Naive thymus-derived CD8-positive, alpha-beta T cell (primary cell): ENCODE measurements around the gene CDC42EP3. TPM values are rescaled to one million over a fixed set of nuclear protein-coding genes. Genes with fewer than 3 reads are reported as not detected.
A peak's percentile ranks its signal among the peaks of the same experiment; 100 is the strongest.

Source experiments
- ATAC-seq, 2 donors: fragments of 150-1000 bp; cut with Tn5 transposase in 1 of 2; sonication (Bioruptor Pico), chemical (Tn5 transposase) in 1 of 2; 1 replicate in 1 of 2; 2 replicates in 1 of 2; pipeline ENCODE4 v1.10.0; 2021; ENCODE audit warnings: mild to moderate bottlenecking in 2 of 2, moderate library complexity in 2 of 2
- POLR2A ChIA-PET: fragments of 350-600 bp; sonication (Branson Sonifier 250); formaldehyde crosslinking; loops from one replicate; lab custom pipeline; 2021; ENCODE audit warnings: antibody characterized with exemption; lab: Charles Lee
- DNase-seq, 10 donors: peaks; one replicate each; pipeline versions ENCODE4 v3.0.0 to v3.0.0-alpha.2; 2020 to 2022
- H3K27ac Mint-ChIP-seq, 10 donors: one replicate each; pipeline ENCODE4 v1.8.0; 2020 to 2022; ENCODE audit warnings: mild to moderate bottlenecking in 10 of 10, mixed read lengths in 10 of 10, moderate library complexity in 4 of 10, inconsistent platforms in 1 of 10
- H3K27me3 Mint-ChIP-seq, 5 donors: one replicate each; pipeline ENCODE4 v1.8.0; 2021 to 2022; ENCODE audit warnings: mixed read lengths in 5 of 5
- H3K36me3 Mint-ChIP-seq, 3 donors: one replicate each; pipeline ENCODE4 v1.8.0; 2020 to 2022; ENCODE audit warnings: mixed read lengths in 3 of 3, mild to moderate bottlenecking in 2 of 3, inconsistent platforms in 1 of 3
- H3K4me1 Mint-ChIP-seq, 4 donors: one replicate each; pipeline ENCODE4 v1.8.0; 2021 to 2022; ENCODE audit warnings: mixed read lengths in 4 of 4
- H3K4me3 Mint-ChIP-seq, 10 donors: one replicate each; pipeline ENCODE4 v1.8.0; 2020 to 2022; ENCODE audit warnings: mild to moderate bottlenecking in 10 of 10, mixed read lengths in 10 of 10, moderate library complexity in 6 of 10, inconsistent platforms in 1 of 10
- H3K9me3 Mint-ChIP-seq, 9 donors: one replicate each; pipeline ENCODE4 v1.8.0; 2020 to 2022; ENCODE audit warnings: mixed read lengths in 9 of 9, mild to moderate bottlenecking in 3 of 9, inconsistent platforms in 1 of 9, moderate library complexity in 1 of 9
- polyA plus RNA-seq, 3 donors: library from polyadenylated mRNA; unstranded; fragments of 300-500 nt; fragmentation: Illumina TruSeq; gene quantifications; one replicate each; pipeline ENCODE4 v1.2.3, GENCODE V29; 2021
- total RNA-seq, 8 experiments: library from RNA in 2 of 8; stranded (reverse) in 2 of 8; gene quantifications; one replicate each; pipeline ENCODE4 v1.2.3 and lab custom pipeline; 2021 to 2026

Gene CDC42EP3
- total and polyA plus RNA-seq, 5 experiments from 2014 or later, result 28.4 to 68.5 (median 47.9) TPM

DNA sequence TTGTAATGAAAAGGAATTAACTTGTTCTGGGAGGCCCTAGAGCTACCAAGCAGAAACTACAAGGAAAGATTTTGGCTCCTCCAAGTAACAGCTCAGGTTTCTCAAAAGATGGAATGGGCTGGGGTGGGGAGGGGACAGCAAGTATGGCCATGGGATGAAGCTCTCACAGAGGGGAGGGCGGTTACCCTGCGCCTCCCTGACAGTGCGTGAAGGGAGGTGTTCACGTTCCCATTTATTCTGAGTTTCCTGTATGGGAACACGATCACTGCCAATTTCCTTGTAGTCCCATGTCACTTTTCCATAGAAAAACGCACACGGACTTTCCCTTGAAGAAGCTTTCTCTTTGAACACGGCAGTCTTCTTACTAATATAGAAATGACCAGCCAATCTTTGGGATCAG, 17.0 kb downstream of the CDC42EP3 start:
- peaks cover 0 to 20% (median 0%) of the 10 kb centered on the region in 3 donors for H3K36me3 Mint-ChIP-seq
- peak overlapping the region in 9 of 10 donors; percentile 60 to 86 (median 71) for H3K4me3 Mint-ChIP-seq
- no peak for ATAC-seq
- peak overlapping the region; percentile 83 to 97 (median 92) for H3K27ac Mint-ChIP-seq
- H3K27me3 Mint-ChIP-seq, result no peaks in the 10 kb centered on the region
- DNase-seq, result no peak
- POLR2A ChIA-PET, result interaction anchor here (0.6 to 1.5 kb wide), 4 partner anchors 12 to 200 kb away, joined by 3 to 4 read pairs (median 3); no protein-coding TSS in a partner anchor
- peaks cover 67 to 100% (median 96%) of the 10 kb centered on the region in 4 donors for H3K4me1 Mint-ChIP-seq
- H3K9me3 Mint-ChIP-seq, result no peaks in the 10 kb centered on the region

DNA sequence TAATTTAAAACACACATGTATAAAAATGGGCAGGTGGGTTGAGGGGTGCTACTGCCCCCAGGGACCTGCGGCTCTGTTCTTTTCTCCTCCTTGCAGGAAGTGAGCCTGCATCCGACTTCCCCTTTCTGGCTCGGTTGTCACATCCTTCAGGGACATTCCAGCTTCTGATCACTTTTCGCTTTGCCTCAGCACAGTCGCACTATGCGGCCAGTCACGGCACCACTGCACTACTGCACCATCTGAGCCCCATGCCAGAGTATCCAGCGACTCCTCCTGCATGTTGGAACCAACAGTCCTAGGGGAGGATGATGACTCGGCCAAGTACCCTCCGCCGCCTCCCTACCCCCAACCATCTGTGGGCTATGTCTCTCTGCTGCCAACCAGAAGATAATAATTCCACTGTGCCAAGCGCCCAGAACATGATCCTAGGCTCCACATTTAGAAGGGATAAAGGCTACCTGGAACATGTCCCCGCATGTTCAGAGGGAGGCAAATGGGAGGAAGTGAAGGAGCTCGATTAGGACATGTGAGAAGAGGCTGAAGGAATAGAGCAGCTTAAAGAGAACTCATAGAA, 17.6 kb downstream of the CDC42EP3 start:
- DNase-seq, result no peak
- no peaks in the 10 kb centered on the region for H3K9me3 Mint-ChIP-seq
- H3K27ac Mint-ChIP-seq, result peak overlapping the region; percentile 63 to 97 (median 90)
- no peak for ATAC-seq
- H3K4me1 Mint-ChIP-seq, result peaks cover 61 to 99% (median 95%) of the 10 kb centered on the region in 4 donors
- H3K4me3 Mint-ChIP-seq, result peak overlapping the region in 9 of 10 donors; percentile 33 to 86 (median 70)
- H3K36me3 Mint-ChIP-seq, result peaks cover 0 to 19% (median 0%) of the 10 kb centered on the region in 3 donors
- POLR2A ChIA-PET, result interaction anchor here (0.7 to 1.5 kb wide), 4 partner anchors 11 to 32 kb away, joined by 3 to 4 read pairs (median 3); no protein-coding TSS in a partner anchor
- no peaks in the 10 kb centered on the region for H3K27me3 Mint-ChIP-seq

DNA sequence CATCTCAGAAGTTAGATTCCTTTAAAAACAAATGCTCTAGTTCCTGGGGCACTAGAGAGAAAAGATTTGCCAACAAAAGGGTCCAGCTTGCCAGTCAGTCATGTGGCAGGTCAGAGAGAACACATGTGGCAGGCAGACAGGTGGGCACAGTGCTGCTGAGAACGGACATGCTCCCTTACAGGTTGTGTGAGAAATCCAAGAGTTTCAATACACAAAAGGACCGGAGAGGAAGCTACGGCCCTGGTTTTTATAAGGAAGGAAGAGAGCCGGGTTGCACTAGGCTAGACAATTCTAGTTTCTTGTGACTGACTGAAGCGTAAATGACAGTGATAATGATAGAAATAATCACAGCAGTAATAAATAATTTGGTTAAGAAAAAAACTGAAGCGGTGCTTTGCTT, 18.3 kb downstream of the CDC42EP3 start:
- ATAC-seq (no peak), DNase-seq (no peak)
- POLR2A ChIA-PET, result interaction anchor here (0.7 to 1.5 kb wide), 3 partner anchors 10 to 31 kb away, joined by 3 read pairs; no protein-coding TSS in a partner anchor
- H3K27me3 Mint-ChIP-seq, result no peaks in the 10 kb centered on the region
- H3K36me3 Mint-ChIP-seq, result peaks cover 0 to 19% (median 2%) of the 10 kb centered on the region in 3 donors
- H3K27ac Mint-ChIP-seq, result peak overlapping the region; percentile 78 to 97 (median 88)
- H3K4me1 Mint-ChIP-seq, result peaks cover 61 to 99% (median 95%) of the 10 kb centered on the region in 4 donors
- peaks cover 0 to 3% (median 0%) of the 10 kb centered on the region in 9 donors for H3K9me3 Mint-ChIP-seq
- H3K4me3 Mint-ChIP-seq, result peak overlapping the region in 9 of 10 donors; percentile 25 to 71 (median 57)

DNA sequence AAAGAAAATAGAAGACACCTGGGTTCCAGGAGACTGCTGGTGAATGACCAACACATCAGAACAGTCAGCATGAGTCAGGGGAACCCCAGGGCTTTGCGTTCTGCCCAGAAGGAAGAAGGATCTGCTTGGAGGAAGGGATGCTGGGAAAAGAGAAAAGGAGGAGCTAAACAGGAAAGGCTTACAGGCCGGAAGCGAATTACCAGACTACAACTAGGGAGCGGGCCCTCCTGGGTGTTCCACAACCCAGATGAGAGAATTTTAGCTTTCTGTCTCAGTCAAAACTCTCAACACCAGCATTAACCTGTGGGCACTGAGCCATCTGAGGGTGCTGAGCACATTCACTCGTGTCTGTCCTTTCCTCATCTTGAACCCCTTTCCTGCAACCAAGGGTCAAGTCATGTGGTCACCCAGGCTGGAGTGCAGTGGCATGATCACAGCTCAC, 19.2 kb downstream of the CDC42EP3 start:
- ATAC-seq, result no peak
- no peak for DNase-seq
- no peaks in the 10 kb centered on the region for H3K27me3 Mint-ChIP-seq
- H3K4me1 Mint-ChIP-seq, result peaks cover 62 to 99% (median 95%) of the 10 kb centered on the region in 4 donors
- H3K4me3 Mint-ChIP-seq, result peak overlapping the region in 6 of 10 donors; percentile 9 to 70 (median 38)
- peaks cover 0 to 4% (median 0%) of the 10 kb centered on the region in 9 donors for H3K9me3 Mint-ChIP-seq
- H3K36me3 Mint-ChIP-seq, result peaks cover 0 to 15% (median 8%) of the 10 kb centered on the region in 3 donors
- H3K27ac Mint-ChIP-seq, result peak overlapping the region in 9 of 10 donors; percentile 75 to 97 (median 86)
- POLR2A ChIA-PET, result interaction anchor here (0.7 to 1.6 kb wide), 3 partner anchors 17 to 265 kb away, joined by 3 to 7 read pairs (median 4); no protein-coding TSS in a partner anchor

DNA sequence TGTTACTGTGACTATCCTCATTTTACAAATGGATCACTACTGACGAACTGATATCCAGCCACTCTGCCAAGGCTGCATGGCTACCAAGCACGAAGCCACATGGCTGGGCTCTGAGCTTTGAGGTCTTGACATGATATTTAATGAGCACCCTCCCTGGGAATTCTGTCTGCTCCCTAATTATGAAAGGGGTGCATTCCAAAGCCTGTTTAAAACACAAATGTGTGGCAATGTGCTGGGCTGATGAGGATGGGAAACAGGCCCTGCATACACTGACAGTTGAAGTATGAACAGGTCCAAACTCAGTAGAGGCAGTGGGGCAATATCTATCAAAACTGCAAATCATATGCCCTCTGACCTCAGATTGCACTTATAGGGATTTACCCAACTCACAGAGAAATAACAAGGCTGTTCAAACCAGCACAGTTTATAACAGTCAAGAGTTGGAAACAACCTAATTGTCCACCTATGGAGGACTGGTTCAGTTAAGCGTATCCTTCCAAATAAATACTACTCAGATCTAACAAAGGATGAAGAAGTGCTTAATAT, 20.8 kb downstream of the CDC42EP3 start:
- Mint-ChIP-seq H3K27me3 (no peaks in the 10 kb centered on the region), H3K4me3 (peak overlapping the region in 5 of 10 donors; percentile 1 to 50 (median 2)), H3K4me1 (peaks cover 58 to 99% (median 95%) of the 10 kb centered on the region in 4 donors), H3K9me3 (peaks cover 0 to 4% (median 0%) of the 10 kb centered on the region in 9 donors), H3K27ac (peak overlapping the region; percentile 43 to 97 (median 93)), H3K36me3 (peaks cover 0 to 24% (median 19%) of the 10 kb centered on the region in 3 donors)
- DNase-seq (no peak), ATAC-seq (no peak)
- POLR2A ChIA-PET, result interaction anchor here (3.3 kb wide), 1 partner anchor 20 kb away, joined by 15 read pairs; the partner anchor contains the start of gene CDC42EP3

DNA sequence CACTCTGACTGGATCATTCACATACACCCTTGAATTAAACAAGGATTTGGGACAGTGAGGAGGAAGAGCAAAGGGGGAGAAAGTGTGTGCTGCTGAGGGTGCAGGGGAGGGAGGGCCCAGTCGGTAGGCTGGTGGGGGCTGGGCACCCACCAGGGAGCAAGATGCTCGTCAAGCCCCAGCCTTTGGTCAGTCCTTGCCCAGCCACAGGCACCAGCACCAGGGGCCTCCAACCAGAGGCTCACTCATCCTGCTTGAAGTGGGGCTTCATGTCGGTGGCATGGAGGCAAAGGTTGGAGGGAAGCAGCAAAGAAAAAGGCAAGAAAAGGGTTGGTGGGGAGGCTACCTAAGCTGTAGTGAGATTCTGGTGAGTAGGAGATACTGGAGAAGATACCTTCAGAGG, 21.9 kb downstream of the CDC42EP3 start:
- H3K36me3 Mint-ChIP-seq, result peaks cover 0 to 32% (median 25%) of the 10 kb centered on the region in 3 donors
- H3K27me3 Mint-ChIP-seq, result no peaks in the 10 kb centered on the region
- peaks cover 0 to 4% (median 0%) of the 10 kb centered on the region in 9 donors for H3K9me3 Mint-ChIP-seq
- peak overlapping the region; percentile 84 to 97 (median 94) for H3K27ac Mint-ChIP-seq
- POLR2A ChIA-PET, result interaction anchor here (0.7 to 3.3 kb wide), 6 partner anchors 16 to 48 kb away, joined by 3 to 15 read pairs (median 12); partner anchors contain the start of gene CDC42EP3
- ATAC-seq, result no peak
- DNase-seq, result no peak
- peak overlapping the region in 1 of 10 donors; percentile 1 for H3K4me3 Mint-ChIP-seq
- H3K4me1 Mint-ChIP-seq, result peaks cover 53 to 95% (median 93%) of the 10 kb centered on the region in 4 donors

DNA sequence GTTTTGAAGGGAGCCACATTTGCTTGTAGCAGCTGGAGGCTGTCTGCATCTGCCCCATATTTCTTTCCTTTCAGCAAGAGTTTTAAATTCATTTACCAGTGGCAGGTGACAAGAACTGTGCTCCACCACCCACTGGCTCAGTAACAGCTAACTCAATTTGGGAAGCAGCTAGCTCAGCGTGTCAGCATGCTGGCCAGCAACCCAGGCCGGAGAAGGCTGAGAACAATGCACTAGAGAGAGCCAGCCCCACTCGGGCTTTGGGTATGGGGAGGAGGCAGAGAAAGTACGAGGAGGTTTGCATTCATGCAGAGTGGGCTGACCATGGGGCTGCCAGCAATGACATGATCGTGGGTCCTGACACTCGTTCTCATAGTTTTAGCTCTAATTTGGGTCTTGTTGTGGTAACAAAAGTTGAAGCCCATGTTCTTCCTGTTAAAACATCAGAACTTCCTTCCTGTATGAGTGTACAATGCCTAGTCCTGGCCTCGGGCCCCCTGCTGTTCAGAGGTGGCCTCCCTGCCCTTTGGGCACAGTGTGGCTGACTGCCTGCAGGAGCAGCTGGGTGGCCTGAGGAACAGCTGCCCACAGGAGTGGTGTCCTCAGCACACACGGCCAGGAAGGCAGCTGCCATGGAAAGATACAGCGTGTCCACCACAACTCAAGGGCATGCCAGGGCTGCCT, 23.0 kb downstream of the CDC42EP3 start:
- Mint-ChIP-seq H3K27me3 (no peaks in the 10 kb centered on the region), H3K4me1 (peaks cover 50 to 94% (median 92%) of the 10 kb centered on the region in 4 donors), H3K9me3 (peaks cover 0 to 6% (median 0%) of the 10 kb centered on the region in 9 donors), H3K27ac (peak overlapping the region; percentile 87 to 97 (median 94)), H3K4me3 (peak overlapping the region; percentile 42 to 87 (median 72)), H3K36me3 (peaks cover 7 to 41% (median 35%) of the 10 kb centered on the region in 3 donors)
- ATAC-seq, result peak; percentile 70 to 79
- peak in 5 of 10 donors; percentile 32 to 50 (median 34) for DNase-seq
- POLR2A ChIA-PET, result interaction anchor here (0.6 to 3.3 kb wide), 13 partner anchors 11 to 65 kb away, joined by 3 to 21 read pairs (median 7); partner anchors contain the start of gene CDC42EP3

DNA sequence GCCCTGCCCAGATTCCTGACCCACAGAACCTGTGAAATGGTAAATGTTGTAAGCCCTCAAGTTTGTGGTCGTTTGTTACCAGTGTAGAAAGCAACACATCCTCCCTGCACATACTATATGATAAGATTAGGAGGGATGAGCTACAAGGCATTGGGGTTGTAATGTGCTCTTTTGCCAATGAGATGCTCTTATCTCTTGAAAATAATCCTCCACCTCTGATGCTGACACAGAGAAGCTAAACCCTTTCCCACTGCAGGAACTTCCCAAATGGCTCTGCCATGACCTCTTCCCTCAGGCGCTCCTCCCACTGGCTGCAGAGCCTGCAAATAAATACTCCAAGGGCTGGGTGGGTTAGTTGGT, 23.5 kb downstream of the CDC42EP3 start:
- peak overlapping the region; percentile 87 to 97 (median 94) for H3K27ac Mint-ChIP-seq
- H3K36me3 Mint-ChIP-seq, result peaks cover 12 to 42% (median 40%) of the 10 kb centered on the region in 3 donors
- DNase-seq, result no peak
- no peak for ATAC-seq
- POLR2A ChIA-PET, result interaction anchor here (0.9 to 3.3 kb wide), 9 partner anchors 11 to 65 kb away, joined by 3 to 21 read pairs (median 9); partner anchors contain the start of gene CDC42EP3
- H3K4me1 Mint-ChIP-seq, result peaks cover 47 to 94% (median 92%) of the 10 kb centered on the region in 4 donors
- H3K4me3 Mint-ChIP-seq, result peak overlapping the region; percentile 42 to 87 (median 72)
- no peaks in the 10 kb centered on the region for H3K27me3 Mint-ChIP-seq
- peaks cover 0 to 7% (median 0%) of the 10 kb centered on the region in 9 donors for H3K9me3 Mint-ChIP-seq

DNA sequence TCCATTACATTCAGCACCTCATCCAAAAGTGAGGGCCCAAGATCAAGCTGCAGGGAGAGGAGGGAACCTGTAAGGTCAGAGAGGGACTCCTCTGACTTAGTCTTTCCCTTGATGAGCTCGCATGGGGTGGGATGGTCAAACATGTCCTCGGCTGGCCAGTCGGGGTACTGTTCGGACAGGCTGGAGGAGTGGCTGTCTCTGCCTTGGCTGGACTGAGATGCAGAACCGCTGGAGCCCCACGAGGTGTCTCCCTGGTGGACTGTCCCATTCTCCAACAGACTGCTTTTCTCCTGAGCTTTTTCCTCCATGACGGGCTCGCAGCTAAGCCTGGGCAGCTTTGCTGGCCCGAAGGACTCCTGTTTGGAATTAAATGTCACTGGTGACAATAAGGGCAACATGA, 25.6 kb downstream of the CDC42EP3 start:
- ATAC-seq (no peak), DNase-seq (no peak)
- H3K36me3 Mint-ChIP-seq, result peaks cover 27 to 60% (median 53%) of the 10 kb centered on the region in 3 donors
- peaks cover 46 to 97% (median 88%) of the 10 kb centered on the region in 4 donors for H3K4me1 Mint-ChIP-seq
- H3K4me3 Mint-ChIP-seq, result peak overlapping the region in 9 of 10 donors; percentile 12 to 76 (median 69)
- H3K27ac Mint-ChIP-seq, result peak overlapping the region; percentile 42 to 97 (median 82)
- no peaks in the 10 kb centered on the region for H3K27me3 Mint-ChIP-seq
- peaks cover 0 to 7% (median 0%) of the 10 kb centered on the region in 9 donors for H3K9me3 Mint-ChIP-seq
- POLR2A ChIA-PET, result interaction anchor here (1.0 to 3.1 kb wide), 4 partner anchors 20 to 30 kb away, joined by 3 to 11 read pairs (median 3); partner anchors contain the start of gene CDC42EP3

DNA sequence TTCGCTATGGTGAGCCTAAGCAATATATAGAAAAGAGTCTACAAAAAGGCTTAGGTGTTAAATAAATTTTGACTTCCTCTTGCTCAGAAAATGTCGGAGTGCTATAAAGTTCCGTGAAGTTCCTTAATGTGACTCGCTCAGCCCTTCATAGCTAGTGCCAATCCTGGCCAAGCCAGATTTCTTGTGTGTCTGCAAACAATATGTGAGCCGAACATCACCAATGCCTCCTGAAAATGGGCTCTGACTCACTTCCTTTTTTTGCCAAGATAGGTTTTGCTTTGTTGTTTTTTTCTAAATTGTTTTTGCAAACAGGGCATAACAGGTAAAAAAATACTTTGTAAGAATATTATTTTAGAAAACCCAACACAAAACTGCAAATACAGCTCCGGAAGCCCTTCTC, 26.1 kb downstream of the CDC42EP3 start:
- peak; percentile 21 to 52 for ATAC-seq
- H3K4me3 Mint-ChIP-seq, result peak overlapping the region; percentile 12 to 77 (median 70)
- H3K9me3 Mint-ChIP-seq, result peaks cover 0 to 7% (median 0%) of the 10 kb centered on the region in 9 donors

DNA sequence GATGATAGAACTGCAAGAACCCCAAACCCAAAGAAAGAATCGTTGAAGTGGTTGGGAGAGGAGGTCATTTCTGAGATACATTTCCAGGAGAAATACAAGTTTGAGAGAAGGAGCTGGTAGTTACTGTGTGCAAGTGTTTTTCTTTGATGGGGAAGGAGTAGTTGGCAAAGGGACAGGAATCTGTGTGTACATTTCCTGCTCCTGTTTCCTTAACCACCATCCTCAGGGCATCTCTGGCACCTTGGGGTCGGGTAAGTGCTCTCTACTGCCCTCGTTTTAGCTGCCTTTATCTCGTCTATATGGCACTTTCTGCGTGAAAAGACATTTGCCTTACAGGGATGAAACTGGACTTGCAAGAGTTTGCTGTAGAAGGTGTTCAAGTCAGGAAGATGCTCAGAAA, 27.3 kb downstream of the CDC42EP3 start:
- Mint-ChIP-seq H3K9me3 (peaks cover 0 to 7% (median 0%) of the 10 kb centered on the region in 9 donors), H3K4me1 (peaks cover 39 to 90% (median 74%) of the 10 kb centered on the region in 4 donors), H3K27ac (peak overlapping the region in 9 of 10 donors; percentile 14 to 95 (median 70)), H3K27me3 (no peaks in the 10 kb centered on the region), H3K4me3 (peak overlapping the region in 6 of 10 donors; percentile 5 to 53 (median 34)), H3K36me3 (peaks cover 27 to 60% (median 52%) of the 10 kb centered on the region in 3 donors)
- DNase-seq, result no peak
- no peak for ATAC-seq
- POLR2A ChIA-PET, result interaction anchor here (0.6 to 3.1 kb wide), 6 partner anchors 24 to 94 kb away, joined by 3 to 11 read pairs (median 4); partner anchors contain the start of gene CDC42EP3

More for the DNA sequence above, 26.1 kb downstream of the CDC42EP3 start:
- Mint-ChIP-seq H3K27me3 (no peaks in the 10 kb centered on the region), H3K27ac (peak overlapping the region; percentile 42 to 97 (median 88)), H3K36me3 (peaks cover 27 to 60% (median 52%) of the 10 kb centered on the region in 3 donors), H3K4me1 (peaks cover 41 to 93% (median 83%) of the 10 kb centered on the region in 4 donors)
- POLR2A ChIA-PET, result interaction anchor here (1.0 to 3.1 kb wide), 4 partner anchors 20 to 30 kb away, joined by 3 to 11 read pairs (median 3); partner anchors contain the start of gene CDC42EP3
- peak in 3 of 10 donors; percentile 18 to 24 (median 22) for DNase-seq
